K562 (cell line): ENCODE measurements around the gene RNF180. TPM values are rescaled to one million over a fixed set of nuclear protein-coding genes. Genes with fewer than 3 reads are reported as not detected.

ENCODE experiments used
- ATAC-seq: fragments of 200-7000 bp; cut with Tn5 transposase; 3 replicates; pipeline ENCODE4 v1.9.1; 2020; ENCODE audit warnings: moderate library complexity
- BruUV-seq: library from RNA; stranded (reverse); fragments of 400-500 nt; replicated peaks from 2 replicates; lab custom pipeline; 2021; lab: Mats Ljungman, UMichigan
- CTCF ChIA-PET: fragments of 300-600 bp; formaldehyde crosslinking; extraction: SDS; loops from one replicate; lab custom pipeline; 2021; ENCODE audit warnings: low intra/inter-chr PET ratio; lab: Yijun Ruan, JAX
- POLR2A ChIA-PET: fragments of 300-600, 350-650 bp; sonication (Branson Sonifier 250); formaldehyde crosslinking; extraction: SDS; loops from one replicate; lab custom pipeline; 2021; ENCODE audit warnings: antibody characterized with exemption, inconsistent platforms; lab: Yijun Ruan, JAX
- DNase-seq, 4 experiments: peaks; one replicate each; pipeline versions ENCODE4 v3.0.0 to v3.0.0-alpha.2; 2011 to 2018; ENCODE audit warnings: low spot score in 3 of 4, mixed read lengths in 3 of 4; ENCODE audit errors: extremely low read depth in 1 of 4
- FAIRE-seq: peaks from 2 replicates; lab custom pipeline; 2011; peaks lifted over from hg19 to GRCh38; lab: Jason Lieb, UNC
- H2AFZ ChIP-seq: 2 replicates; pipeline ENCODE4 v1.6.0; 2011; ENCODE audit warnings: low read depth, low read length, control low read depth, inconsistent platforms
- H3K27ac ChIP-seq: fragments of 200-600 bp; 3 replicates; pipeline ENCODE4 v1.8.0; 2011; ENCODE audit warnings: low read depth, mild to moderate bottlenecking, control low read depth, inconsistent platforms, low read length, moderate library complexity, mixed read lengths; ENCODE audit errors: extremely low read depth
- H3K27me3 ChIP-seq, 2 experiments: fragments of 300-600 bp in 1 of 2; 2 replicates in 1 of 2; 3 replicates in 1 of 2; pipeline versions ENCODE4 v1.6.0 to v1.8.0; 2011; ENCODE audit warnings: inconsistent platforms in 2 of 2, low read length in 2 of 2, mild to moderate bottlenecking in 1 of 2, mixed read lengths in 1 of 2, moderate library complexity in 1 of 2; ENCODE audit not compliant: control insufficient read depth in 2 of 2, insufficient read depth in 2 of 2
- H3K36me3 ChIP-seq: fragments of 300-600 bp; 3 replicates; pipeline ENCODE4 v1.8.0; 2011; ENCODE audit warnings: mild to moderate bottlenecking, low read length, inconsistent platforms; ENCODE audit not compliant: control insufficient read depth, insufficient read depth
- H3K4me1 ChIP-seq, 2 experiments: fragments of 200-600 bp in 1 of 2; replicated peaks in 1 of 2; 2 replicates in 1 of 2; 3 replicates in 1 of 2; pipeline versions ENCODE4 v1.5.1 to v1.8.0; 2011; ENCODE audit warnings: inconsistent platforms in 2 of 2, low read length in 2 of 2, mild to moderate bottlenecking in 1 of 2, mixed read lengths in 1 of 2, moderate library complexity in 1 of 2; ENCODE audit not compliant: control insufficient read depth in 2 of 2, insufficient read depth in 2 of 2
- H3K4me2 ChIP-seq: 2 replicates; pipeline ENCODE4 v1.6.1; 2011; ENCODE audit warnings: low read length, control low read depth, inconsistent platforms, mixed read lengths; ENCODE audit not compliant: insufficient read depth
- H3K4me3 ChIP-seq: fragments of 200-600 bp; sonication (generic), shearing (Covaris generic); 2 replicates; pipeline ENCODE4 v1.5.1; 2016; ENCODE audit warnings: control low read depth, inconsistent platforms
- H3K79me2 ChIP-seq: fragments of 200-600 bp; 3 replicates; pipeline ENCODE4 v1.8.0; 2011; ENCODE audit warnings: low read length, inconsistent platforms; ENCODE audit not compliant: control insufficient read depth, insufficient read depth
- H3K9ac ChIP-seq, 2 experiments: 2 replicates each; pipeline versions ENCODE4 v1.6.0 to v1.6.1; 2011; ENCODE audit warnings: low read depth in 2 of 2, low read length in 2 of 2, control low read depth in 1 of 2, inconsistent platforms in 1 of 2, mild to moderate bottlenecking in 1 of 2, mixed read lengths in 1 of 2; ENCODE audit not compliant: insufficient read depth in 1 of 2
- H3K9me1 ChIP-seq: one replicate; pipeline ENCODE4 v1.6.0; 2011; ENCODE audit warnings: inconsistent platforms, mild to moderate bottlenecking, low read length, moderate library complexity; ENCODE audit not compliant: control insufficient read depth, insufficient read depth
- H3K9me3 ChIP-seq: replicated peaks from 2 replicates; pipeline ENCODE4 v1.5.1; 2011; ENCODE audit warnings: low read depth, low read length, inconsistent platforms; ENCODE audit not compliant: control insufficient read depth, insufficient read depth
- H4K20me1 ChIP-seq: replicated peaks from 2 replicates; pipeline ENCODE4 v1.6.1; 2011; ENCODE audit warnings: low read length, inconsistent platforms, mixed read lengths; ENCODE audit not compliant: control insufficient read depth, insufficient read depth
- C11orf30 ChIP-seq: fragments of 450-650 bp; IDR thresholded peaks from 2 replicates; pipeline ENCODE4 v1.6.1; 2016; ENCODE audit warnings: low read depth, mild to moderate bottlenecking
- ETV1 ChIP-seq: fragments of 450-650 bp; conservative IDR thresholded peaks from 2 replicates; pipeline ENCODE4 v1.6.1; 2016; ENCODE audit warnings: missing genetic modification characterization, control low read depth, low read depth, missing compliant biosample characterization
- HMG20A ChIP-seq: fragments of 450-650 bp; formaldehyde crosslinking; conservative IDR thresholded peaks from 2 replicates; pipeline ENCODE4 v1.4.0; 2020; ENCODE audit warnings: mild to moderate bottlenecking, mixed read lengths
- HOXB6 ChIP-seq: fragments of 250-450 bp; sonication (Bioruptor Pico); IDR thresholded peaks from 2 replicates; pipeline ENCODE4 v1.5.1; 2022; ENCODE audit warnings: mild to moderate bottlenecking, borderline replicate concordance
- KDM2B ChIP-seq: fragments of 250-450 bp; sonication (Bioruptor Pico); IDR thresholded peaks from 2 replicates; pipeline ENCODE4 v1.8.0; 2021; ENCODE audit warnings: mild to moderate bottlenecking, moderate library complexity
- MNT ChIP-seq, 2 experiments: fragments of 450-650 bp; conservative IDR thresholded peaks; 2 replicates each; pipeline ENCODE4 v1.6.1; 2017; ENCODE audit warnings: mild to moderate bottlenecking in 2 of 2, moderate library complexity in 2 of 2
- MYC ChIP-seq, 2 experiments: fragments of 250-450 bp in 1 of 2; sonication (Bioruptor Pico) in 1 of 2; IDR thresholded peaks; 2 replicates each; pipeline versions ENCODE4 v1.5.1 to v1.6.1; 2012 to 2021; ENCODE audit warnings: low read depth in 2 of 2, borderline replicate concordance in 1 of 2, improper control_type of control experiment in 1 of 2, low read length in 1 of 2, mild to moderate bottlenecking in 1 of 2, moderate library complexity in 1 of 2
- ZBTB7A ChIP-seq: IDR thresholded peaks from 2 replicates; pipeline ENCODE4 v1.6.1; 2011; ENCODE audit warnings: low read depth, mild to moderate bottlenecking, low read length, moderate library complexity, borderline replicate concordance; ENCODE audit not compliant: control insufficient read depth
- ZFP36 ChIP-seq: fragments of 150-350 bp; IDR thresholded peaks from 2 replicates; pipeline ENCODE4 v1.6.1; 2018; ENCODE audit warnings: low read length, low read depth; ENCODE audit not compliant: partially characterized antibody
- ZNF280A ChIP-seq: fragments of 450-650 bp; IDR thresholded peaks from 2 replicates; pipeline ENCODE4 v1.6.1; 2018; ENCODE audit warnings: mild to moderate bottlenecking, low read depth; ENCODE audit not compliant: partially characterized antibody
- WGBS: fragments of 100-300 bp; shearing (Covaris generic); methylation state at CpG from one replicate; pipeline ENCODE4 v1.1.6; 2016; ENCODE audit warnings: low coverage, mixed read lengths; ENCODE audit not compliant: insufficient coverage; ENCODE audit errors: missing lambda C conversion rate; 5-methylcytosine and 5-hydroxymethylcytosine counted together
- in situ Hi-C: fragments of 300-500 bp; cut with MboI; formaldehyde crosslinking; loops from 4 replicates; pipeline ENCODE4 v1.15.0; 2018; ENCODE audit warnings: inconsistent platforms, mixed read lengths
- intact Hi-C: fragments of 100-400 bp; cut with micrococcal nuclease; formaldehyde crosslinking; loops from 2 replicates; pipeline ENCODE4 v1.14.2; 2022
- polyA plus RNA-seq, 8 experiments: library from polyadenylated mRNA; depleted of rRNA in 4 of 8; stranded (reverse) in 5 of 8; unstranded in 3 of 8; fragments of >200 nt; fragmentation: Nextera tagmentation in 2 of 8; fragmentation: Illumina TruSeq in 1 of 8; extraction: Ambion mirVana in 2 of 8; extraction: Trizol in 1 of 8; gene quantifications; 2 replicates each; pipeline versions ENCODE4 v1.2.1 to v1.2.3, GENCODE V29; 2011 to 2014; ENCODE audit warnings: inconsistent platforms in 1 of 8, missing spikeins in 1 of 8
- total RNA-seq, 7 experiments: library from RNA; depleted of rRNA in 6 of 7; stranded (reverse); fragments of >200 nt in 6 of 7; fragmentation: Illumina TruSeq in 2 of 7; extraction: Trizol in 2 of 7; gene quantifications; 2 replicates each; pipeline versions ENCODE4 v1.2.1 to v1.2.3, GENCODE V29; 2011 to 2021; ENCODE audit warnings: low replicate concordance in 1 of 7
- TF ChIP-seq, protein P1 (sequence below): sonication (generic); formaldehyde crosslinking; IDR thresholded peaks from 2 replicates; pipeline ENCODE4 v1.9.0; 2022; ENCODE audit warnings: mild to moderate bottlenecking, missing genetic modification reagents
- TF ChIP-seq, protein P2 (sequence below): sonication (generic); formaldehyde crosslinking; IDR thresholded peaks from 2 replicates; pipeline ENCODE4 v1.8.1; 2023; ENCODE audit warnings: mild to moderate bottlenecking, missing genetic modification reagents, moderate library complexity
- TF ChIP-seq, protein P3 (sequence below): fragments of 450-650 bp; IDR thresholded peaks from 2 replicates; pipeline ENCODE4 v1.6.1; 2016; ENCODE audit warnings: missing biosample characterization, missing genetic modification characterization

The RNF180 gene
- total and polyA plus RNA-seq, 9 of the 15 experiments (the other 6 are each of a cell fraction or from before 2014, with no cell fraction given), result 0.05 TPM; not detected in 8

- no peak for TF ChIP-seq MYC (IDR thresholded peaks at IDR 0.05; ENCODE audit: low read depth, low read length)
- no peak for TF ChIP-seq MYC (CRISPR knock-in tag; IDR thresholded peaks at IDR 0.05; ENCODE audit: borderline replicate concordance, low read depth)
- TF ChIP-seq, protein P1, sequence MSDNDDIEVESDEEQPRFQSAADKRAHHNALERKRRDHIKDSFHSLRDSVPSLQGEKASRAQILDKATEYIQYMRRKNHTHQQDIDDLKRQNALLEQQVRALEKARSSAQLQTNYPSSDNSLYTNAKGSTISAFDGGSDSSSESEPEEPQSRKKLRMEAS (CRISPR knock-in tag), result no peak
- TF ChIP-seq ZNF280A, result no peak
- no peak for TF ChIP-seq KDM2B (CRISPR knock-in tag)
- no peak for TF ChIP-seq HMG20A (CRISPR knock-in tag)
- TF ChIP-seq, all 486 proteins: peak for 0
Measured at GRCh38 chr5:64331597-64332277, 166.1 kb downstream of the RNF180 start (continued).

DNA sequence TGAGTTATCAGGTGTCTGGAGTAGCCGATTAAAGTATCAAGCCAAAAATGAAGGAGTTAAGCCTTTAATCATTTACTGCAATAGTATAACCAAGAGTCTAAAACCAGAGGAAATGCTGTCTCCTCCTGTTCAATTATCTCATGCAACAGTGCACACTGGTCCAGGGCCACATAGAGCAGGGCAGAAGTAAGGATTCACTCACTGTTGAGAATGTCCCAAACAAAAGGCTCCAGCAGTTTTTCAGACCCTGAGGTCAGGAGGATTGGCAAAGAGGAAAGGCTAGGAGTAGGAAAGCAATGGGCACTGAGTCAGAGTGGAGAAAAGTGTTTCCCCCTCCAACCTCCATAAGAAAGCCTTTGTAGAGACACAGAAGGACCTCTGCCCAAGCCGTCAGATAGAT, 168.2 kb downstream of the RNF180 start:
- Histone ChIP-seq H3K4me1 (no peaks in the 10 kb centered on the region), H3K9me1 (no peaks in the 10 kb centered on the region), H3K9ac (no peak overlapping the region), H2AFZ (no peak overlapping the region), H3K4me3 (no peak overlapping the region), H3K9me3 (no peaks in the 10 kb centered on the region; the same call in 1 of the 2 replicates), H3K27ac (no peak overlapping the region), H4K20me1 (no peaks in the 10 kb centered on the region), H3K4me2 (no peak overlapping the region), H3K27me3 (no peaks in the 10 kb centered on the region), H3K36me3 (no peaks in the 10 kb centered on the region), H3K79me2 (no peaks in the 10 kb centered on the region)
- intact Hi-C loops, result no loop called here
- WGBS, result 0% methylated on average over 2 of the region's 2 CpGs
- in situ Hi-C loops, result no loop called here
- DNase-seq, result no peak
- FAIRE-seq, result no peak
- no TSS peak for BruUV-seq
- ATAC-seq, result no peak
- ChIA-PET POLR2A (no interaction called here), CTCF (no interaction called here)
- TF ChIP-seq ETV1 (tag) (no peak), MNT (conservative IDR thresholded peaks at IDR 0.05) (no peak), ZBTB7A (no peak), C11orf30 (no peak), ZFP36 (no peak), HOXB6 (CRISPR knock-in tag) (no peak)
- TF ChIP-seq, protein P2, sequence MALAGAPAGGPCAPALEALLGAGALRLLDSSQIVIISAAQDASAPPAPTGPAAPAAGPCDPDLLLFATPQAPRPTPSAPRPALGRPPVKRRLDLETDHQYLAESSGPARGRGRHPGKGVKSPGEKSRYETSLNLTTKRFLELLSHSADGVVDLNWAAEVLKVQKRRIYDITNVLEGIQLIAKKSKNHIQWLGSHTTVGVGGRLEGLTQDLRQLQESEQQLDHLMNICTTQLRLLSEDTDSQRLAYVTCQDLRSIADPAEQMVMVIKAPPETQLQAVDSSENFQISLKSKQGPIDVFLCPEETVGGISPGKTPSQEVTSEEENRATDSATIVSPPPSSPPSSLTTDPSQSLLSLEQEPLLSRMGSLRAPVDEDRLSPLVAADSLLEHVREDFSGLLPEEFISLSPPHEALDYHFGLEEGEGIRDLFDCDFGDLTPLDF (CRISPR knock-in tag), result no peak
- TF ChIP-seq, protein P3, sequence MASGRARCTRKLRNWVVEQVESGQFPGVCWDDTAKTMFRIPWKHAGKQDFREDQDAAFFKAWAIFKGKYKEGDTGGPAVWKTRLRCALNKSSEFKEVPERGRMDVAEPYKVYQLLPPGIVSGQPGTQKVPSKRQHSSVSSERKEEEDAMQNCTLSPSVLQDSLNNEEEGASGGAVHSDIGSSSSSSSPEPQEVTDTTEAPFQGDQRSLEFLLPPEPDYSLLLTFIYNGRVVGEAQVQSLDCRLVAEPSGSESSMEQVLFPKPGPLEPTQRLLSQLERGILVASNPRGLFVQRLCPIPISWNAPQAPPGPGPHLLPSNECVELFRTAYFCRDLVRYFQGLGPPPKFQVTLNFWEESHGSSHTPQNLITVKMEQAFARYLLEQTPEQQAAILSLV (tag), result no peak
